Epithelial cell of umbilical artery (primary cell): ENCODE measurements around the gene VILL. TPM values are rescaled to one million over a fixed set of nuclear protein-coding genes. Genes with fewer than 3 reads are reported as not detected.

ENCODE experiments used
- total RNA-seq: library from RNA; depleted of rRNA; stranded (reverse); fragments of >200 nt; gene quantifications from 2 replicates; pipeline ENCODE4 v1.2.3, GENCODE V29; 2014

Gene VILL
- 4.9 and 6.8 TPM in 2 replicates for total RNA-seq

GRCh38 chr3:37990527-37990926 is at the start of gene VILL:
Gene VILL (plus strand): TSS chr3:37990786. CDS start chr3:37993673, 2,887 bp downstream.

GRCh38 chr3:38029400-38030125 is 39.0 kb downstream of the VILL start, which contains the start of gene PLCD1:
Gene PLCD1 (minus strand): TSS chr3:38029642. CDS start chr3:38029539, 103 bp downstream.

GRCh38 chr3:38039101-38039898 is 48.7 kb downstream of the VILL start, which contains the start of gene DLEC1:
Gene DLEC1 (plus strand): TSS chr3:38039208. CDS start chr3:38039226, 18 bp downstream.

Other genes with a start within 250 kb of the VILL start
- gene CTDSPL, start 128.9 kb upstream of the VILL start, total RNA-seq: 29.9 and 36.1 TPM in 2 replicates
- 11.6 and 19.5 TPM in 2 replicates for gene PLCD1, start 38.9 kb downstream of the VILL start, total RNA-seq
- not detected in 2 replicates for gene DLEC1, start 48.4 kb downstream of the VILL start, total RNA-seq
- gene ACAA1, start 146.3 kb downstream of the VILL start, total RNA-seq: 38.3 and 43.8 TPM in 2 replicates
- gene MYD88, start 147.9 kb downstream of the VILL start, total RNA-seq: 17.2 and 19.8 TPM in 2 replicates
- 29.0 and 33.1 TPM in 2 replicates for gene OXSR1, start 174.8 kb downstream of the VILL start, total RNA-seq